Endothelial cell of umbilical vein (primary cell): ENCODE data around the gene C8B.

ENCODE experiments used
- EZH2 ChIP-seq: IDR thresholded peaks from 2 replicates; pipeline ENCODE4 v1.6.1; 2012; ENCODE audit warnings: borderline replicate concordance, low read depth, mild to moderate bottlenecking, moderate library complexity, low read length, inconsistent platforms; ENCODE audit not compliant: severe bottlenecking
- POLR2A ChIP-seq: IDR thresholded peaks from 2 replicates; pipeline ENCODE4 v1.6.1; 2012; ENCODE audit warnings: low read depth, mild to moderate bottlenecking, control low read depth, low read length
- POLR2AphosphoS5 ChIP-seq: IDR thresholded peaks from 2 replicates; pipeline ENCODE4 v1.6.1; 2012; ENCODE audit warnings: low read depth, mild to moderate bottlenecking, control low read depth, low read length, moderate library complexity; ENCODE audit not compliant: insufficient read depth
- TF ChIP-seq, protein P1 (sequence below), 2 donors: IDR thresholded peaks; 1 replicate in 1 of 2; 2 replicates in 1 of 2; pipeline ENCODE4 v1.5.1; 2011; ENCODE audit warnings: low read length in 2 of 2, mild to moderate bottlenecking in 2 of 2, moderate library complexity in 2 of 2, control low read depth in 1 of 2, inconsistent platforms in 1 of 2, low read depth in 1 of 2; ENCODE audit not compliant: insufficient read depth in 1 of 2; ENCODE audit errors: extremely low read depth in 1 of 2

DNA sequence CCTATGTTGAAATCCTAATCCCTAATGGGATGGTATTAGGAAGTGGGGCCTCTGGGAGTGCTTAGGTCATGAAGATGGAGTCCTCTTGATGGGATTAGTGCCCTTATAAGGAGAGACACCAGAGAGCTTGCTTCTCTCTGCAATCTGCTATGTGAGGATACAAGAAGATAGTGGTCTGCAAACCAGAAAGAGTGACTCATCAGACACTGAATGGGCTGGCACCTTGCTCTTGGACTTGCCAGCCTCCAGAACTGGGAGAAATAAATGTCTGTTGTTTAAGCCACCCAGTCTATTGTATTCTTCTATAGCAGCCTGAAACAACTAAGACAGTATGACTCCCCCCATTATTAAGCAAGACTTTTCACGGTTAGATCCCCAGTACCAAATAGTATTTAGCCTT, 43.3 kb downstream of the C8B start:
- no peak for TF ChIP-seq POLR2A
- TF ChIP-seq, protein P1, sequence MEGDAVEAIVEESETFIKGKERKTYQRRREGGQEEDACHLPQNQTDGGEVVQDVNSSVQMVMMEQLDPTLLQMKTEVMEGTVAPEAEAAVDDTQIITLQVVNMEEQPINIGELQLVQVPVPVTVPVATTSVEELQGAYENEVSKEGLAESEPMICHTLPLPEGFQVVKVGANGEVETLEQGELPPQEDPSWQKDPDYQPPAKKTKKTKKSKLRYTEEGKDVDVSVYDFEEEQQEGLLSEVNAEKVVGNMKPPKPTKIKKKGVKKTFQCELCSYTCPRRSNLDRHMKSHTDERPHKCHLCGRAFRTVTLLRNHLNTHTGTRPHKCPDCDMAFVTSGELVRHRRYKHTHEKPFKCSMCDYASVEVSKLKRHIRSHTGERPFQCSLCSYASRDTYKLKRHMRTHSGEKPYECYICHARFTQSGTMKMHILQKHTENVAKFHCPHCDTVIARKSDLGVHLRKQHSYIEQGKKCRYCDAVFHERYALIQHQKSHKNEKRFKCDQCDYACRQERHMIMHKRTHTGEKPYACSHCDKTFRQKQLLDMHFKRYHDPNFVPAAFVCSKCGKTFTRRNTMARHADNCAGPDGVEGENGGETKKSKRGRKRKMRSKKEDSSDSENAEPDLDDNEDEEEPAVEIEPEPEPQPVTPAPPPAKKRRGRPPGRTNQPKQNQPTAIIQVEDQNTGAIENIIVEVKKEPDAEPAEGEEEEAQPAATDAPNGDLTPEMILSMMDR (IDR thresholded peaks at IDR 0.05; ENCODE audit: extremely low read depth in 1 of 2, insufficient read depth in 1 of 2, low read depth in 1 of 2, low read length in 2 of 2) = no peak
- TF ChIP-seq EZH2 = no peak
- TF ChIP-seq POLR2AphosphoS5 = no peak
